HepG2 (cell line): ENCODE results near the gene SLX1A. TPM values are rescaled to one million over a fixed set of nuclear protein-coding genes. Genes with fewer than 3 reads are reported as not detected.
"Not testable (repeated sequence)": the region's sequence is repeated elsewhere in the genome, so short reads cannot be mapped to it uniquely, and the experiment has no call there.

Experiments used
- ATAC-seq: fragments of 200-7000 bp; cut with Tn5 transposase; 3 replicates; pipeline ENCODE4 v1.9.1; 2020; ENCODE audit warnings: mild to moderate bottlenecking, moderate library complexity
- BruUV-seq: library from RNA; stranded (reverse); fragments of 400-500 nt; replicated peaks from 2 replicates; lab custom pipeline; 2021; lab: Mats Ljungman, UMichigan
- CTCF ChIA-PET: fragments of 300-600 bp; formaldehyde crosslinking; extraction: SDS; loops from one replicate; lab custom pipeline; 2021; ENCODE audit warnings: low total read pairs, inconsistent platforms, low intra/inter-chr PET ratio; lab: Yijun Ruan, JAX
- POLR2A ChIA-PET: fragments of 350-600 bp; sonication (Branson Sonifier 250); formaldehyde crosslinking; loops from one replicate; lab custom pipeline; 2020; ENCODE audit warnings: antibody characterized with exemption, inconsistent platforms; lab: Yijun Ruan, JAX
- DNase-seq: peaks from one replicate; pipeline ENCODE4 v3.0.0-alpha.2; 2015; ENCODE audit warnings: low spot score
- FAIRE-seq: peaks from 3 replicates; lab custom pipeline; 2011; peaks lifted over from hg19 to GRCh38; lab: Jason Lieb, UNC
- H2AFZ ChIP-seq: one replicate; pipeline ENCODE4 v1.6.1; 2011; ENCODE audit warnings: low read length, inconsistent platforms
- H3K27ac ChIP-seq: fragments of 300-600 bp; 3 replicates; pipeline ENCODE4 v1.8.0; 2011; ENCODE audit warnings: mixed run types, mild to moderate bottlenecking, mixed read lengths, low read length, inconsistent platforms; ENCODE audit not compliant: insufficient read depth; ENCODE audit errors: extremely low read length
- H3K27me3 ChIP-seq, 2 experiments: fragments of 200-600 bp in 1 of 2; 2 replicates in 1 of 2; 3 replicates in 1 of 2; pipeline versions ENCODE4 v1.6.0 to v1.8.0; 2011; ENCODE audit warnings: low read length in 2 of 2, mild to moderate bottlenecking in 2 of 2, moderate library complexity in 2 of 2, inconsistent platforms in 1 of 2; ENCODE audit not compliant: insufficient read depth in 2 of 2, control insufficient read depth in 1 of 2
- H3K36me3 ChIP-seq, 2 experiments: fragments of 200-600 bp in 1 of 2; replicated peaks in 1 of 2; 2 replicates in 1 of 2; 3 replicates in 1 of 2; pipeline versions ENCODE4 v1.5.1 to v1.8.0; 2011; ENCODE audit warnings: low read length in 2 of 2, inconsistent platforms in 1 of 2; ENCODE audit not compliant: insufficient read depth in 2 of 2, control insufficient read depth in 1 of 2
- H3K4me1 ChIP-seq: 2 replicates; pipeline ENCODE4 v1.5.1; 2012; ENCODE audit warnings: low read length, inconsistent platforms; ENCODE audit not compliant: insufficient read depth
- H3K4me2 ChIP-seq: 2 replicates; pipeline ENCODE4 v1.6.0; 2011; ENCODE audit warnings: low read depth, low read length, inconsistent platforms
- H3K4me3 ChIP-seq, 3 experiments: fragments of 200-600 bp in 1 of 3; sonication (generic), shearing (Covaris generic) in 1 of 3; replicated peaks in 1 of 3; 2 replicates each; pipeline ENCODE4 v1.5.1; 2011 to 2016; ENCODE audit warnings: low read length in 3 of 3, inconsistent platforms in 2 of 3, low read depth in 2 of 3, mild to moderate bottlenecking in 2 of 3, control low read depth in 1 of 3, mixed read lengths in 1 of 3; ENCODE audit not compliant: insufficient read depth in 1 of 3
- H3K79me2 ChIP-seq: one replicate; pipeline ENCODE4 v1.6.1; 2011; ENCODE audit warnings: low read length, inconsistent platforms; ENCODE audit not compliant: insufficient read depth
- H3K9ac ChIP-seq: 2 replicates; pipeline ENCODE4 v1.6.0; 2011; ENCODE audit warnings: mild to moderate bottlenecking, low read depth, low read length, inconsistent platforms; ENCODE audit not compliant: insufficient read depth
- H3K9me3 ChIP-seq: 2 replicates; pipeline ENCODE4 v1.5.1; 2012; ENCODE audit warnings: mild to moderate bottlenecking, low read length
- H4K20me1 ChIP-seq: 2 replicates; pipeline ENCODE4 v1.6.0; 2011; ENCODE audit warnings: inconsistent platforms, mild to moderate bottlenecking, low read length, moderate library complexity; ENCODE audit not compliant: insufficient read depth
- WGBS: methylation state at CpG from one replicate; pipeline ENCODE4 v1.1.6; 2017; ENCODE audit warnings: low lambda C conversion rate; 5-methylcytosine and 5-hydroxymethylcytosine counted together
- in situ Hi-C: cut with HindIII; loops from 2 replicates; pipeline ENCODE4 v1.10.0; 2017; ENCODE audit warnings: low pct_unique_long_range_greater_than_20kb; ENCODE audit not compliant: extremely low pct_ligation_motif_present
- intact Hi-C: fragments of 100-400 bp; cut with micrococcal nuclease; formaldehyde crosslinking; loops from one replicate; pipeline ENCODE4 v1.10.0; 2022; ENCODE audit not compliant: unreplicated experiment
- polyA plus RNA-seq, 8 experiments: library from polyadenylated mRNA; depleted of rRNA in 3 of 8; stranded (reverse) in 7 of 8; unstranded in 1 of 8; fragments of >200 nt; fragmentation: Illumina TruSeq in 4 of 8; extraction: Trizol in 4 of 8; gene quantifications; 2 replicates each; pipeline versions ENCODE4 v1.2.1 to v1.2.3, GENCODE V29; 2011 to 2016; ENCODE audit warnings: low read depth in 4 of 8, missing spikeins in 1 of 8, mixed read lengths in 1 of 8; ENCODE audit not compliant: insufficient read depth in 1 of 8
- total RNA-seq, 5 experiments: library from RNA; depleted of rRNA; stranded (reverse); fragments of >200 nt; fragmentation: Illumina TruSeq; extraction: Trizol; gene quantifications; 2 replicates each; pipeline ENCODE4 v1.2.3, GENCODE V29; 2016; ENCODE audit warnings: low read depth in 1 of 5

SLX1A gene
- total and polyA plus RNA-seq, 2 of the 13 experiments (the other 11 are each of a cell fraction or from before 2014, with no cell fraction given), result 12.0 to 37.1 TPM

DNA sequence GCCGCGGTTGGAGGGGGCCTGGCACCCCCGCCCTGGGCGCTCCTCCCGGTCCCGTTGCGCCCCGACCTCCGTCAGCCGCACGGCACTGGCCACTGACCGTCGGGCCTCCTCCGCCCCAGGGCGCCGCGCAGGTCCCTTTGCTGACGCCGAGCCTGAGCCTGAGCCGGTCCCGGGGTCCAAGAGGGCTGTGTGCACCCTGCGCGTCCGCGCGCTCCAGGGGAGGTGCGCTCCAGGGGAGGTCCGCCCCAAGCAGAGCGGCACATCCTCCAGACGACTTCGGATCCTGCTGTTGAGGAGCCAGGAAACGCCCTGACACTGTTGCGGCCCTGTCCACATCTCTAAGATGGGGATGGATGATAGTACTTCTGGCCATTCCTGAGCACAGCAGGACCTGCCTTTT lies 12.6 kb downstream of the SLX1A start:
- FAIRE-seq, DNase-seq, CTCF ChIA-PET, intact Hi-C loops, H3K9me3 ChIP-seq, BruUV-seq, H4K20me1 ChIP-seq, H3K4me3 ChIP-seq, H3K36me3 ChIP-seq, H3K27me3 ChIP-seq, H3K9ac ChIP-seq, H3K79me2 ChIP-seq, in situ Hi-C loops, H2AFZ ChIP-seq, POLR2A ChIA-PET, H3K4me1 ChIP-seq, H3K27ac ChIP-seq: not testable (repeated sequence)
- no CpG with 5 or more reads among the region's 33 CpGs for WGBS
- ATAC-seq, result peak; percentile 51
- H3K4me2 ChIP-seq, result 0 out of 2 replicates have a peak overlapping the region, but pooled peaks have one; percentile 12

DNA sequence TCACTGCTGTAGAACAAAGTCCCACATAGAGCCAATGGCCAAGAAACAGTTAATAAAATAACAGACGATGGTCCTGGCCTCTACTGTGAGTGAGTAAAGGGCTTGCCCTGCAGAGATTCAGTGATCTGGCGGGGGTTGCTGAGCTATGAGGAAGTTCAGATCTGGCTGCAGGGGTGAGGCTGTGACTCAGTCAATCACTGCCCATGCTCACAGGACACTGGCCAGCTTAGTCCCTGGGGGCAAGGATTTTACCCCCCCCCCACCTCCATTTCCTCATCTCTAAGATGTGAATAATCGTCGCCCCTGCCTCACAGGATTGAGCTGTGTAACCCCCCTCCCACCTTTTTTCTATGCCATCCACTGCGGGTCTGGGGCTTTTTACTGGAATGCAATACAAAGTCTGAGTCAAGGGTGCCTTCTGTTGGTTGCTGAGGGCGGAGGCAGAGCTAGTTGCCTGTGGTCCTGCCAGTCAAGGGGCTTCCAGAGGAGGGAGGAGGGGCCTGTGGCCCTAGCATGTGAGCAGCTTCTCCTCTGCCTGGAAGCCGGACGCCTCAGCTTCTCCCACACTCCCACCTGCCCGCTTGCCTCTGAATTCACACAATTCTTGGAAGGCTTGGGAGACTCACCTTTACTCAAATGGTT lies 13.5 kb downstream of the SLX1A start:
- peak; percentile 68 for ATAC-seq
- H4K20me1 ChIP-seq, H3K9ac ChIP-seq, BruUV-seq, intact Hi-C loops, CTCF ChIA-PET, H3K9me3 ChIP-seq, H3K27me3 ChIP-seq, H3K79me2 ChIP-seq, in situ Hi-C loops, H3K27ac ChIP-seq, H3K4me3 ChIP-seq, POLR2A ChIA-PET, H2AFZ ChIP-seq, H3K36me3 ChIP-seq, H3K4me2 ChIP-seq, DNase-seq, H3K4me1 ChIP-seq: not testable (repeated sequence)
- FAIRE-seq, result peak; percentile 53
- 3% methylated on average over 3 of the region's 9 CpGs for WGBS

DNA sequence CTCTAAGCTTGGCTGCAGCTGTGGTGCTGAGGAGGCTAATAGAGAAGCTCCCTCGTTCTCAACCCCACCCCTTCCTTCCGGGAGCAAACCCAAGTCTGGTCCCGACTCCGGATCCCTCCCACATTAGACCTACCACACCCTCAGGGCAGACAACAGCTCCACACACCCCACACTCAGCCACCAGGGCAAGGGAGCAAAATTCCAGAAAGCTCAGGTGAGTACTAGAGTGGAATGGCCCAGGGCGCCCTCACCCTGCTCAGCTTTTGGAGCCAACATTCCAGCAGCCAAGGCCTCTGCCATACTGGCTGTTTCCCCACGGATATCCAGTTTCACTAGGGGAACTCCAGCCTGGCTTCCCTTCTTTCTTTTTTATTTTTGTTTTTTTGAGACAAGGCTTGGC lies 15.4 kb downstream of the SLX1A start:
- ATAC-seq, DNase-seq, POLR2A ChIA-PET, H3K4me3 ChIP-seq, H2AFZ ChIP-seq, H3K9me3 ChIP-seq, intact Hi-C loops, in situ Hi-C loops, H3K79me2 ChIP-seq, H3K36me3 ChIP-seq, H3K9ac ChIP-seq, CTCF ChIA-PET, BruUV-seq, H4K20me1 ChIP-seq, H3K27ac ChIP-seq, H3K4me2 ChIP-seq, FAIRE-seq, H3K4me1 ChIP-seq, H3K27me3 ChIP-seq: not testable (repeated sequence)
- 4% methylated on average over 4 of the region's 6 CpGs for WGBS

DNA sequence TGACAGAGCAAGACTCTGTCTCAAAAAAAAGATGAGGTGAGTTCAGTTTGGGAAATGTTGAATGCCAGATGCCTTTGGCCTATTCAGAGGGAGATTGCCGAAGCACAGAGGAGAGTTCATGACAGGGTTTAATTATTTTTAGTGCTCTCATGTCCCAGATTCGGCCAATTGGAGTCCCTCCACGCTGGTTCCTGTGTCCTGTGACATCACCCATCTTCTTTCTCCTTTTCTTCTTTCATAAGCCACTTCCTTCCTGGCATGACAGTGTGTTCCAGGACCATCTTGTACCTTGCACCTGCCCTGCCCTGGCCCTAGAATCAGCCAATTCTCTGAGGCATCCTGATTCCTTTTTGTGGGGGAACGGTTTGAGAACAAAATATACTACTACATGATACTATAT lies 17.7 kb downstream of the SLX1A start:
- H3K79me2 ChIP-seq, H3K9ac ChIP-seq, H3K4me3 ChIP-seq, H3K36me3 ChIP-seq, FAIRE-seq, H4K20me1 ChIP-seq, H3K4me1 ChIP-seq, H3K27ac ChIP-seq, H3K9me3 ChIP-seq, intact Hi-C loops, CTCF ChIA-PET, H3K4me2 ChIP-seq, H2AFZ ChIP-seq, BruUV-seq, H3K27me3 ChIP-seq, in situ Hi-C loops, ATAC-seq, POLR2A ChIA-PET, DNase-seq: not testable (repeated sequence)
- WGBS, result no CpG with 5 or more reads among the region's 4 CpGs
